Dermis blood vessel endothelial cell (primary cell): Measurements from ENCODE around the gene ISOC2. TPM values are rescaled to one million over a fixed set of nuclear protein-coding genes. Genes with fewer than 3 reads are reported as not detected.
"Not testable (repeated sequence)": the region's sequence is repeated elsewhere in the genome, so short reads cannot be mapped to it uniquely, and the experiment has no call there.

Experiments
- DNase-seq: peaks from one replicate; pipeline ENCODE4 v3.0.0; 2010
- total RNA-seq: library from RNA; depleted of rRNA; stranded (reverse); fragments of >200 nt; gene quantifications from 2 replicates; pipeline ENCODE4 v1.2.3, GENCODE V29; 2014

Gene ISOC2
- total RNA-seq, 1 donor from 2014 or later, result 56.2 TPM

GRCh38 chr19:55440411-55441105, 20.9 kb downstream of the ISOC2 start:
- no peak for DNase-seq

GRCh38 chr19:55439052-55439451, 22.4 kb downstream of the ISOC2 start:
- no peak for DNase-seq

- peak; percentile 73 for DNase-seq
Measured at GRCh38 chr19:55437410-55437809, 24.0 kb downstream of the ISOC2 start.

- no peak for DNase-seq
Measured at GRCh38 chr19:55436847-55437246, 24.6 kb downstream of the ISOC2 start.

- DNase-seq, result no peak
Measured at GRCh38 chr19:55435020-55435419, 26.4 kb downstream of the ISOC2 start.

GRCh38 chr19:55434356-55434919, 27.0 kb downstream of the ISOC2 start:
- no peak for DNase-seq

- no peak for DNase-seq
Measured at GRCh38 chr19:55433292-55433691, 28.1 kb downstream of the ISOC2 start.

GRCh38 chr19:55432241-55432959, 29.0 kb downstream of the ISOC2 start:
- no peak for DNase-seq

- DNase-seq, result no peak
Measured at GRCh38 chr19:55431183-55431582, 30.3 kb downstream of the ISOC2 start.

- no peak for DNase-seq
Measured at GRCh38 chr19:55426042-55426441, 35.4 kb downstream of the ISOC2 start.

GRCh38 chr19:55424518-55424917, 36.9 kb downstream of the ISOC2 start:
- DNase-seq, result no peak

- no peak for DNase-seq
Measured at GRCh38 chr19:55423225-55424005, 38.0 kb downstream of the ISOC2 start.

GRCh38 chr19:55421281-55421680, 40.2 kb downstream of the ISOC2 start:
- not testable (repeated sequence) for DNase-seq

GRCh38 chr19:55419624-55420236, 41.7 kb downstream of the ISOC2 start:
- DNase-seq, result no peak

- DNase-seq, result no peak
Measured at GRCh38 chr19:55419103-55419502, 42.3 kb downstream of the ISOC2 start.

- DNase-seq, result peak; percentile 87
Measured at GRCh38 chr19:55418185-55418584, 43.3 kb downstream of the ISOC2 start.

- no peak for DNase-seq
Measured at GRCh38 chr19:55410168-55410567, 51.3 kb downstream of the ISOC2 start.

- not testable (repeated sequence) for DNase-seq
Measured at GRCh38 chr19:55409179-55409578, 52.3 kb downstream of the ISOC2 start.

- no peak for DNase-seq
Measured at GRCh38 chr19:55408533-55408872, 52.9 kb downstream of the ISOC2 start.

- DNase-seq, result peak; percentile 100
Measured at GRCh38 chr19:55407800-55408532, 53.5 kb downstream of the ISOC2 start.

GRCh38 chr19:55407550-55407799, 54.0 kb downstream of the ISOC2 start, which contains the start of gene UBE2S:
TSS of gene UBE2S (minus strand) at chr19:55407788. CDS start at chr19:55407589, 199 bp downstream.
- not testable (repeated sequence) for DNase-seq
